Measurements from ENCODE around the gene NSF.
"Not testable (repeated sequence)": the region's sequence is repeated elsewhere in the genome, so short reads cannot be mapped to it uniquely, and the experiment has no call there.

DNA sequence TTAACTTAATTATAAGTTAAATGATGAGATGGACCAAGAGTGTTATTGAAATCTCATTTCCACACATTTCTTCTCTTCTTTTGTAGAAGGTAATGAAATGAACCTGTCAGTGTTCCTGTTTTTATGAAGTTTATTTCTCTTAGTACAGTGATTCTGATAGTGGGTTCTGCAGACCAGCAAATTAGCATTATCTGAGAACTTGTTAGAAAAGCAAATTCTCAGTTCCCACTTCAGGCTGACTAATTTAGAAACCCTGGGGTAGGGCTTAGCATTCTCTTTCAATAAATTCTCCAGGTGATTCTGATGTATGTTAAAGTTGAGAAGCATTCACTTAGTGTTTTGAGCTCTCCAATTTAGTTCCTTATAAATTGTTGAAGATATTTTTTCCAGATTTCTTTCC, 12.7 kb downstream of the NSF start:
- TF ChIP-seq, protein P1, sequence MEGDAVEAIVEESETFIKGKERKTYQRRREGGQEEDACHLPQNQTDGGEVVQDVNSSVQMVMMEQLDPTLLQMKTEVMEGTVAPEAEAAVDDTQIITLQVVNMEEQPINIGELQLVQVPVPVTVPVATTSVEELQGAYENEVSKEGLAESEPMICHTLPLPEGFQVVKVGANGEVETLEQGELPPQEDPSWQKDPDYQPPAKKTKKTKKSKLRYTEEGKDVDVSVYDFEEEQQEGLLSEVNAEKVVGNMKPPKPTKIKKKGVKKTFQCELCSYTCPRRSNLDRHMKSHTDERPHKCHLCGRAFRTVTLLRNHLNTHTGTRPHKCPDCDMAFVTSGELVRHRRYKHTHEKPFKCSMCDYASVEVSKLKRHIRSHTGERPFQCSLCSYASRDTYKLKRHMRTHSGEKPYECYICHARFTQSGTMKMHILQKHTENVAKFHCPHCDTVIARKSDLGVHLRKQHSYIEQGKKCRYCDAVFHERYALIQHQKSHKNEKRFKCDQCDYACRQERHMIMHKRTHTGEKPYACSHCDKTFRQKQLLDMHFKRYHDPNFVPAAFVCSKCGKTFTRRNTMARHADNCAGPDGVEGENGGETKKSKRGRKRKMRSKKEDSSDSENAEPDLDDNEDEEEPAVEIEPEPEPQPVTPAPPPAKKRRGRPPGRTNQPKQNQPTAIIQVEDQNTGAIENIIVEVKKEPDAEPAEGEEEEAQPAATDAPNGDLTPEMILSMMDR (IDR thresholded peaks at IDR 0.05), result not testable (repeated sequence)
- TF ChIP-seq ZFX (IDR thresholded peaks at IDR 0.05; ENCODE audit: borderline replicate concordance), result not testable (repeated sequence)
